Activated effector memory CD4-positive, alpha-beta T cell treated with Interleukin-2 at 50 U/mL for 16 hours (primary cell): ENCODE data around the gene PDC.

Experiments used
- DNase-seq: peaks from one replicate; pipeline ENCODE4 v3.0.0-alpha.2; 2020

PDC gene

GRCh38 chr1:186461014-186461413, at the start of gene PDC:
Gene PDC, minus strand, starts transcription at chr1:186461114. Its CDS starts 11,655 bp downstream, at chr1:186449459.
- DNase-seq: no peak

- no peak for DNase-seq
Measured at GRCh38 chr1:186503190-186503589, 42.3 kb upstream of the PDC start.

- DNase-seq: no peak
Measured at GRCh38 chr1:186502087-186502486, 41.2 kb upstream of the PDC start.

GRCh38 chr1:186500804-186501203, 39.9 kb upstream of the PDC start:
- DNase-seq: no peak

GRCh38 chr1:186499571-186499970, 38.7 kb upstream of the PDC start:
- DNase-seq: no peak

- DNase-seq: no peak
Measured at GRCh38 chr1:186498695-186499389, 37.9 kb upstream of the PDC start.

- DNase-seq: no peak
Measured at GRCh38 chr1:186498071-186498470, 37.2 kb upstream of the PDC start.

- no peak for DNase-seq
Measured at GRCh38 chr1:186497651-186498050, 36.7 kb upstream of the PDC start.

- no peak for DNase-seq
Measured at GRCh38 chr1:186496171-186496851, 35.4 kb upstream of the PDC start.

- DNase-seq: no peak
Measured at GRCh38 chr1:186494832-186495271, 33.9 kb upstream of the PDC start.

- DNase-seq: no peak
Measured at GRCh38 chr1:186492531-186493291, 31.8 kb upstream of the PDC start.

- DNase-seq: no peak
Measured at GRCh38 chr1:186491336-186491735, 30.4 kb upstream of the PDC start.

- DNase-seq: no peak
Measured at GRCh38 chr1:186487163-186487562, 26.2 kb upstream of the PDC start.

GRCh38 chr1:186486061-186486460, 25.1 kb upstream of the PDC start:
- no peak for DNase-seq

GRCh38 chr1:186483561-186483960, 22.6 kb upstream of the PDC start:
- no peak for DNase-seq

- DNase-seq: no peak
Measured at GRCh38 chr1:186482661-186483255, 21.8 kb upstream of the PDC start.

- DNase-seq: no peak
Measured at GRCh38 chr1:186481303-186481888, 20.5 kb upstream of the PDC start.

GRCh38 chr1:186479162-186479561, 18.2 kb upstream of the PDC start:
- DNase-seq: no peak

GRCh38 chr1:186476264-186477040, 15.5 kb upstream of the PDC start:
- DNase-seq: no peak

- no peak for DNase-seq
Measured at GRCh38 chr1:186474208-186474607, 13.3 kb upstream of the PDC start.

- no peak for DNase-seq
Measured at GRCh38 chr1:186473047-186473446, 12.1 kb upstream of the PDC start.

GRCh38 chr1:186465946-186466345, 5.0 kb upstream of the PDC start:
- DNase-seq: no peak
